ENCODE results near the gene FAF1.

GRCh38 chr1:50453266-50453665 is 506.8 kb downstream of the FAF1 start:
- TF ChIP-seq SP1 (IDR thresholded peaks at IDR 0.05) = no peak
- TF ChIP-seq BHLHE40 (IDR thresholded peaks at IDR 0.05; ENCODE audit: borderline replicate concordance) = no peak
- no peak for TF ChIP-seq PKNOX1 (IDR thresholded peaks at IDR 0.05)
- no peak for TF ChIP-seq ZNF384 (IDR thresholded peaks at IDR 0.05)
- no peak for TF ChIP-seq FOXK2 (IDR thresholded peaks at IDR 0.05)
- no peak for TF ChIP-seq FOXM1 (IDR thresholded peaks at IDR 0.05; ENCODE audit: borderline replicate concordance)
- no peak for TF ChIP-seq ELF4 (IDR thresholded peaks at IDR 0.05)
- no peak for TF ChIP-seq L3MBTL2 (conservative IDR thresholded peaks at IDR 0.05)
- TF ChIP-seq HDGF (IDR thresholded peaks at IDR 0.05; ENCODE audit: borderline replicate concordance) = no peak
- no peak for TF ChIP-seq LEF1 (IDR thresholded peaks at IDR 0.05; ENCODE audit: borderline replicate concordance)
- TF ChIP-seq TARDBP (IDR thresholded peaks at IDR 0.05) = no peak
- TF ChIP-seq CTBP1 (IDR thresholded peaks at IDR 0.05; ENCODE audit: borderline replicate concordance) = no peak
